RKO (cell line): Measurements from ENCODE around the gene ACO1.

ENCODE experiments used
- DNase-seq: peaks from one replicate; pipeline ENCODE4 v3.0.0-alpha.2; 2016; ENCODE audit warnings: low spot score

The ACO1 gene

GRCh38 chr9:32419921-32420320 lies 35.5 kb downstream of the ACO1 start:
- DNase-seq, result no peak

- no peak for DNase-seq
These were observed 37.9 kb downstream of the ACO1 start for GRCh38 chr9:32422237-32422806.

GRCh38 chr9:32423371-32423770 lies 38.9 kb downstream of the ACO1 start:
- DNase-seq, result no peak

GRCh38 chr9:32424616-32425015 lies 40.2 kb downstream of the ACO1 start:
- no peak for DNase-seq

GRCh38 chr9:32426278-32426939 lies 42.0 kb downstream of the ACO1 start:
- DNase-seq, result no peak

- no peak for DNase-seq
These were observed 42.8 kb downstream of the ACO1 start for GRCh38 chr9:32427111-32427873.

GRCh38 chr9:32430720-32431119 lies 46.3 kb downstream of the ACO1 start:
- DNase-seq, result no peak

- DNase-seq, result no peak
These were observed 46.8 kb downstream of the ACO1 start for GRCh38 chr9:32431196-32431595.

- DNase-seq, result peak; percentile 21
These were observed 47.6 kb downstream of the ACO1 start for GRCh38 chr9:32431940-32432555.

GRCh38 chr9:32434892-32435291 lies 50.4 kb downstream of the ACO1 start:
- no peak for DNase-seq

GRCh38 chr9:32441678-32442077 lies 57.2 kb downstream of the ACO1 start:
- no peak for DNase-seq

GRCh38 chr9:32442433-32442832 lies 58.0 kb downstream of the ACO1 start:
- no peak for DNase-seq

- no peak for DNase-seq
These were observed 65.5 kb downstream of the ACO1 start for GRCh38 chr9:32449969-32450368.

- no peak for DNase-seq
These were observed 69.8 kb downstream of the ACO1 start for GRCh38 chr9:32454280-32454679.

- DNase-seq, result no peak
These were observed 71.3 kb downstream of the ACO1 start for GRCh38 chr9:32455738-32456137.

- no peak for DNase-seq
These were observed 72.1 kb downstream of the ACO1 start for GRCh38 chr9:32456564-32456963.

- DNase-seq, result no peak
These were observed 79.3 kb downstream of the ACO1 start for GRCh38 chr9:32463500-32464293.

- DNase-seq, result no peak
These were observed 84.3 kb downstream of the ACO1 start for GRCh38 chr9:32468740-32469139.

GRCh38 chr9:32472344-32472743 lies 87.9 kb downstream of the ACO1 start:
- DNase-seq, result no peak

GRCh38 chr9:32483343-32483742 lies 98.9 kb downstream of the ACO1 start:
- no peak for DNase-seq

- DNase-seq, result no peak
These were observed 102.6 kb downstream of the ACO1 start for GRCh38 chr9:32486839-32487562.
